ENCODE measurements around the gene TENM4. TPM values are rescaled to one million over a fixed set of nuclear protein-coding genes. Genes with fewer than 3 reads are reported as not detected.

The TENM4 gene
- total RNA-seq, 1 donor from 2014 or later = 50.7 TPM

- Mint-ChIP-seq H3K36me3 (ENCODE audit: unreplicated experiment) (no peaks in the 10 kb centered on the region), H3K27ac (ENCODE audit: unreplicated experiment) (peak overlapping the region; percentile 43), H3K4me3 (ENCODE audit: unreplicated experiment) (no peak overlapping the region), H3K27me3 (ENCODE audit: unreplicated experiment) (peaks cover 3% of the 10 kb centered on the region), H3K9me3 (ENCODE audit: unreplicated experiment) (peaks cover 4% of the 10 kb centered on the region), H3K4me1 (ENCODE audit: low read depth, unreplicated experiment) (peaks cover 28% of the 10 kb centered on the region)
- no peak for DNase-seq
- no peak for TF ChIP-seq CTCF (IDR thresholded peaks at IDR 0.05; ENCODE audit: partially characterized antibody, unreplicated experiment)
Observed at GRCh38 chr11:79098146-79098545, 342.7 kb downstream of the TENM4 start.

GRCh38 chr11:79097246-79097875 is 343.5 kb downstream of the TENM4 start:
- no peak overlapping the region for H3K27ac Mint-ChIP-seq (ENCODE audit: unreplicated experiment)
- TF ChIP-seq CTCF (IDR thresholded peaks at IDR 0.05; ENCODE audit: partially characterized antibody, unreplicated experiment) = no peak
- peaks cover 4% of the 10 kb centered on the region for H3K9me3 Mint-ChIP-seq (ENCODE audit: unreplicated experiment)
- peaks cover 28% of the 10 kb centered on the region for H3K4me1 Mint-ChIP-seq (ENCODE audit: low read depth, unreplicated experiment)
- peaks cover 3% of the 10 kb centered on the region for H3K27me3 Mint-ChIP-seq (ENCODE audit: unreplicated experiment)
- no peak overlapping the region for H3K4me3 Mint-ChIP-seq (ENCODE audit: unreplicated experiment)
- no peak for DNase-seq
- no peaks in the 10 kb centered on the region for H3K36me3 Mint-ChIP-seq (ENCODE audit: unreplicated experiment)

GRCh38 chr11:79095424-79095823 is 345.4 kb downstream of the TENM4 start:
- no peaks in the 10 kb centered on the region for H3K36me3 Mint-ChIP-seq (ENCODE audit: unreplicated experiment)
- H3K4me3 Mint-ChIP-seq (ENCODE audit: unreplicated experiment) = no peak overlapping the region
- H3K27me3 Mint-ChIP-seq (ENCODE audit: unreplicated experiment) = peaks cover 6% of the 10 kb centered on the region
- H3K9me3 Mint-ChIP-seq (ENCODE audit: unreplicated experiment) = peaks cover 6% of the 10 kb centered on the region
- no peak for DNase-seq
- no peak overlapping the region for H3K27ac Mint-ChIP-seq (ENCODE audit: unreplicated experiment)
- peaks cover 28% of the 10 kb centered on the region for H3K4me1 Mint-ChIP-seq (ENCODE audit: low read depth, unreplicated experiment)
- no peak for TF ChIP-seq CTCF (IDR thresholded peaks at IDR 0.05; ENCODE audit: partially characterized antibody, unreplicated experiment)

GRCh38 chr11:79094616-79095015 is 346.2 kb downstream of the TENM4 start:
- Mint-ChIP-seq H3K27me3 (ENCODE audit: unreplicated experiment) (peaks cover 6% of the 10 kb centered on the region), H3K27ac (ENCODE audit: unreplicated experiment) (no peak overlapping the region), H3K9me3 (ENCODE audit: unreplicated experiment) (peaks cover 6% of the 10 kb centered on the region), H3K4me1 (ENCODE audit: low read depth, unreplicated experiment) (peaks cover 21% of the 10 kb centered on the region), H3K4me3 (ENCODE audit: unreplicated experiment) (no peak overlapping the region), H3K36me3 (ENCODE audit: unreplicated experiment) (no peaks in the 10 kb centered on the region)
- no peak for TF ChIP-seq CTCF (IDR thresholded peaks at IDR 0.05; ENCODE audit: partially characterized antibody, unreplicated experiment)
- DNase-seq = no peak

GRCh38 chr11:79092791-79093353 is 348.0 kb downstream of the TENM4 start:
- peaks cover 8% of the 10 kb centered on the region for H3K9me3 Mint-ChIP-seq (ENCODE audit: unreplicated experiment)
- H3K36me3 Mint-ChIP-seq (ENCODE audit: unreplicated experiment) = no peaks in the 10 kb centered on the region
- DNase-seq = no peak
- no peak overlapping the region for H3K4me3 Mint-ChIP-seq (ENCODE audit: unreplicated experiment)
- TF ChIP-seq CTCF (IDR thresholded peaks at IDR 0.05; ENCODE audit: partially characterized antibody, unreplicated experiment) = no peak
- no peak overlapping the region for H3K27ac Mint-ChIP-seq (ENCODE audit: unreplicated experiment)
- H3K27me3 Mint-ChIP-seq (ENCODE audit: unreplicated experiment) = peaks cover 6% of the 10 kb centered on the region
- peaks cover 14% of the 10 kb centered on the region for H3K4me1 Mint-ChIP-seq (ENCODE audit: low read depth, unreplicated experiment)
